ENCODE measurements around the gene MICU2.

DNA sequence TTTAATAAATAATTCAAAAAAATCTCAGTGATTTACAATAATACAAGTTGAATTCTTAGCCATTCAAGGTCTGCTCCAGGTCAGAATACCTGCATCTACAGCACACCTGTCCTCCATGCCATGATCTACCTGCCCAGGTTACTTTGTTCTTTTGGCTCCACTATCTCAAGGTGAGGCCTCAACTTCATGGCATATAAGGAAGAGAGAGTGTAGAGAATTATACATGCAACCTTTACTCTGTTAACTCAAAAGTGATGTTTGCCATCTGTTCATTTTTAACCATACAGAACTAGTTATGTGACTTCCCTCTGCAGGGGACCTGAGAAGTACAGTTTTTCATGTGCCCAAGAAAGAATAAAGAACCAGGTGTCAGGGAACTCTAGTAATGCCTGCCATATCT, 28.2 kb upstream of the MICU2 start:
- TF ChIP-seq CTCF (IDR thresholded peaks at IDR 0.05; ENCODE audit: insufficient read depth, low read length, poor library complexity, severe bottlenecking) (no peak), EZH2phosphoT487 (conservative IDR thresholded peaks at IDR 0.05; ENCODE audit: low read length) (no peak)
